Left ventricle myocardium inferior (tissue), 1 donor: ENCODE results near the gene DPYSL5. TPM values are rescaled to one million over a fixed set of nuclear protein-coding genes. Genes with fewer than 3 reads are reported as not detected.

Experiments
- DNase-seq: peaks from one replicate; pipeline ENCODE4 v3.0.0-alpha.2; 2020
- H3K27ac ChIP-seq: fragments of 200-600 bp; replicated peaks from 2 replicates; pipeline ENCODE4 v1.8.0; 2021
- H3K27me3 ChIP-seq: fragments of 200-600 bp; 2 replicates; pipeline ENCODE4 v1.8.0; 2021; ENCODE audit warnings: low read depth
- H3K36me3 ChIP-seq: fragments of 200-600 bp; 2 replicates; pipeline ENCODE4 v1.8.0; 2021
- H3K4me1 ChIP-seq: fragments of 200-600 bp; 2 replicates; pipeline ENCODE4 v1.8.0; 2021
- H3K4me3 ChIP-seq: fragments of 200-600 bp; 2 replicates; pipeline ENCODE4 v1.8.0; 2021; ENCODE audit warnings: mild to moderate bottlenecking, moderate library complexity
- H3K9me3 ChIP-seq: fragments of 200-600 bp; replicated peaks from 2 replicates; pipeline ENCODE4 v1.8.0; 2021
- intact Hi-C: fragments of 100-400 bp; cut with micrococcal nuclease; formaldehyde crosslinking; loops from one replicate; pipeline ENCODE4 v1.11.0; 2022
- total RNA-seq: library from RNA; stranded (reverse); fragmentation: NEBNext Ultra II Directional; extraction: Animal tissue kit (Norgen Biotek cat#: 25700); gene quantifications from one replicate; pipeline ENCODE4 v1.2.1, GENCODE V29; 2021
- TF ChIP-seq, protein P1 (sequence below): fragments of 200-600 bp; IDR thresholded peaks from 2 replicates; pipeline ENCODE4 v1.8.0; 2021; ENCODE audit warnings: antibody characterized with exemption, mild to moderate bottlenecking, borderline replicate concordance
- donor health status: DM: no; HTN: yes; CAD: no; lungs with severe emphysema.

The DPYSL5 gene
- total RNA-seq, 1 donor from 2014 or later, result not detected

DNA sequence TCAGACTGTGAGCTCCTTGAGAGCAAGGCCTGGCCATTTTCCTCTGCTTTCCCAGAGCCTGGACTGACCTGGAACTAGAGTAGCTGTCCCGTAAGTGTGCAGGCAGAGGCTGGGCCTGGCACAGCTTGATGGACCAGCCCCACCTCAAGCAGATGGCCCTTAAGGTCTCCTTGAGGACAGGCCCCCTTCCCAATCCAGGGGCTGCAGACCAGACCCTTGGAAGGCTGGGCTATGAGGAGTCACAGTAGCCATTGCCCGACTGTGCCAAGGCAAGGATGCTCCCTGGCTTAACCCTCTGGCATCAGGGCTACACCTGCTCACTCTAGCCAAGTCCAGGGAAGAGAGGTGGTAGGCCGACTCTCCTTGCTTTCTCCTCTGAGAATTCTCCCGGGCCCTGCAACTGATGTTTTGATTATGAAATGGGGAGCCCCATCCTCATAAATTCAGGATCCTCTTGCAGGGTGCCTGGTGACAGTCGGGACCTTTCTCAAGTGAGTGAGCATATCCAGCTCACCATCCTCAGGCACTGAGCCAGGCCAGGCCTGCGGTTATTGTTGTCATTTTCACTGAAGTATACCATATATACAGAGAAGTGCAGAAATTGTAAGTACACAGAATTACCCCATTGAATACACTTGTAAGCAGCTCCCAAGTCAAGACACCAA, 51.7 kb downstream of the DPYSL5 start:
- intact Hi-C loops, result no loop called here
- no peak overlapping the region for H3K4me3 ChIP-seq

DNA sequence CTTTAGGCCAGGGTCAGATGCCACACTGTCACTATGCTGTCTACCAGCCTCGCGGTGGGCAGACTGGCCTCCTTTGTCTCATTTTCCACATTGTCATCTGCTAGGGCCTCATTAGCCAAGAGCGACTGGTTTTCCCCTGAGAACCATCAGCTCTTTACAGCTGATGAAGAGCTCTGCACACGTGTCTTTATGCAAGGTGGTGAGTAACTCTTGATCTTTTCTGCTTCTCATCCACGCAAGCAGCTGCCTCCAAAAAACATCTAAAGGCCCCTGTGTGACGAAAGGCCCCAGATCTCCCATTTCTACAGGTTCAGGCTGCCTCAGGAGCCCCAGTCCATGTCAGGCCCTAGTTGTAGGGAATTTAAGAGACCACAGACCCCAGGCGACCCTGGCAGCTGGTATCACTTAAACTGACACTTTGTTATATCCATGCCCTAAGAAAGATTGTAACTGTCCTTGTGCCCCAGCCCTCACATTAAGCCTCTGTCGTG, 52.9 kb downstream of the DPYSL5 start:
- H3K27me3 ChIP-seq, result peaks cover 6% of the 10 kb centered on the region
- intact Hi-C loops, result no loop called here

More for the DNA sequence above, 51.7 kb downstream of the DPYSL5 start:
- Histone ChIP-seq H3K9me3 (peaks cover 7% of the 10 kb centered on the region), H3K27ac (no peak overlapping the region), H3K36me3 (no peaks in the 10 kb centered on the region), H3K27me3 (no peaks in the 10 kb centered on the region), H3K4me1 (no peaks in the 10 kb centered on the region)
- DNase-seq, result no peak
- TF ChIP-seq, protein P1, sequence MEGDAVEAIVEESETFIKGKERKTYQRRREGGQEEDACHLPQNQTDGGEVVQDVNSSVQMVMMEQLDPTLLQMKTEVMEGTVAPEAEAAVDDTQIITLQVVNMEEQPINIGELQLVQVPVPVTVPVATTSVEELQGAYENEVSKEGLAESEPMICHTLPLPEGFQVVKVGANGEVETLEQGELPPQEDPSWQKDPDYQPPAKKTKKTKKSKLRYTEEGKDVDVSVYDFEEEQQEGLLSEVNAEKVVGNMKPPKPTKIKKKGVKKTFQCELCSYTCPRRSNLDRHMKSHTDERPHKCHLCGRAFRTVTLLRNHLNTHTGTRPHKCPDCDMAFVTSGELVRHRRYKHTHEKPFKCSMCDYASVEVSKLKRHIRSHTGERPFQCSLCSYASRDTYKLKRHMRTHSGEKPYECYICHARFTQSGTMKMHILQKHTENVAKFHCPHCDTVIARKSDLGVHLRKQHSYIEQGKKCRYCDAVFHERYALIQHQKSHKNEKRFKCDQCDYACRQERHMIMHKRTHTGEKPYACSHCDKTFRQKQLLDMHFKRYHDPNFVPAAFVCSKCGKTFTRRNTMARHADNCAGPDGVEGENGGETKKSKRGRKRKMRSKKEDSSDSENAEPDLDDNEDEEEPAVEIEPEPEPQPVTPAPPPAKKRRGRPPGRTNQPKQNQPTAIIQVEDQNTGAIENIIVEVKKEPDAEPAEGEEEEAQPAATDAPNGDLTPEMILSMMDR, result no peak

DNA sequence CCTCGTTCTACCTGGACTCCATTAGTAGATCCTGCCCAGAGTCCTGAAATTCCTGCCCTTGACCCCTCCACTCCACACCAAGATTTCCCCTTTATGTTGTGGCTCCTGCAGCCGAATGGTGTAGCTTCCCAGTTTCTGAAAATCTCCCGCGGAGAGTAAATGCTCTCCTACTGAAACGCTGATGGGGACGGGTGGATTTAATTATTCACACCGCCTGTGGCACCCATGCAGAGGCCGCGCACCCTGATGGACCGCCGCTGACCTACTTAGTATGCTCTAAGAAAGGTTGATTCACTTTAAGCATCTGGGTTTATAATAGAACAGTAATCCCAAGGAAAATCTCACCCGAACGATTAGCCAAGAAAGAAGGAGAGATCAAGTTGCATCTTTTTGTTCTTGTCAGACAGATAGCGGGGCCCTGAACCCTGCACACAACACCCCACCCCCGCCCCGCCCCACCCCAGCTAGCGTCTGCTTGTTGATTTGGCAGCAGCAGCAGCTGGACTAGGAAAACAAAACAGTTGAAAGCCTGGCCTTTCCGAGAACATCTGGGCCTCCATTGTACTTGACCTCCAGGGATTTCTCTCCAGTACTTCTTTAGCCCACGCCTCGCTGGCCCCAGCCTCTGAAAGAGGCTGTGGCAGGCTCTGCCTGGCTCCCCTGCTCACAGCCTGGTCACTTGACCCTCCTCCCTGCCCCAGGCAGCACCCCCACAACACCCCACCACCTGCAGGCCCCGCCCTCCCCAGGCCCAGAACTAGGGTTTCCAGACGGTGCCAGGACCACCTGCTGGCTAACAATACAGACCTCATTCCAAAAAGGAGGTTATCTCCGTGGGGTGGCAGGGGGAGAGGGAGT, 53.6 kb downstream of the DPYSL5 start:
- no peak overlapping the region for H3K4me3 ChIP-seq
- intact Hi-C loops, result no loop called here
- no peaks in the 10 kb centered on the region for H3K9me3 ChIP-seq
- no peaks in the 10 kb centered on the region for H3K36me3 ChIP-seq
- TF ChIP-seq, protein P1, result no peak
- H3K4me1 ChIP-seq, result no peaks in the 10 kb centered on the region
- no peak overlapping the region for H3K27ac ChIP-seq
- peak; percentile 25 for DNase-seq
- H3K27me3 ChIP-seq, result peaks cover 8% of the 10 kb centered on the region

More for the DNA sequence above, 52.9 kb downstream of the DPYSL5 start:
- Histone ChIP-seq H3K9me3 (no peaks in the 10 kb centered on the region), H3K4me1 (no peaks in the 10 kb centered on the region), H3K36me3 (no peaks in the 10 kb centered on the region), H3K4me3 (no peak overlapping the region), H3K27ac (no peak overlapping the region)
- TF ChIP-seq, protein P1, result no peak
- no peak for DNase-seq

DNA sequence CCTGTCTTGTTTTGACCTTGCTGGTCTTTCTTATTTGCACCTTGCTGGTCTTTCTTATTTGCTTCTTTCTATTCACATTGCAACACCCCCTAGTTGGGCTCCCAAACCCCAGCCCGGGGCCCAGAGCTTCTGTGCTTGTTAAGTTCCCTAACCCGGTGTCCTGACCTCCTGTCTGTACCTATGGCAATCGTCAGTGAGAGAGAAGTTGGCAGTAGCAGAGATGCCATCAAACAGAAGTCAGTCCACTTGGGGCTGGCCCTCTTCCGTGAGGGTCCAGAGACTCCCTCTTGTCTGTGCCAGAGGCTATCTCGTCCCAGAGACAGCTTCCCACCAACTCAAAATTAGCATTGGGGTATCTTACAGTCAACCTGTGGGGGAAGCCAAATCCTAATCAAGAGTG, 55.7 kb downstream of the DPYSL5 start:
- Histone ChIP-seq H3K27ac (no peak overlapping the region), H3K4me3 (no peak overlapping the region), H3K27me3 (peaks cover 21% of the 10 kb centered on the region), H3K4me1 (no peaks in the 10 kb centered on the region), H3K9me3 (no peaks in the 10 kb centered on the region), H3K36me3 (no peaks in the 10 kb centered on the region)
- no peak for DNase-seq
- TF ChIP-seq, protein P1, result no peak
- intact Hi-C loops, result no loop called here

DNA sequence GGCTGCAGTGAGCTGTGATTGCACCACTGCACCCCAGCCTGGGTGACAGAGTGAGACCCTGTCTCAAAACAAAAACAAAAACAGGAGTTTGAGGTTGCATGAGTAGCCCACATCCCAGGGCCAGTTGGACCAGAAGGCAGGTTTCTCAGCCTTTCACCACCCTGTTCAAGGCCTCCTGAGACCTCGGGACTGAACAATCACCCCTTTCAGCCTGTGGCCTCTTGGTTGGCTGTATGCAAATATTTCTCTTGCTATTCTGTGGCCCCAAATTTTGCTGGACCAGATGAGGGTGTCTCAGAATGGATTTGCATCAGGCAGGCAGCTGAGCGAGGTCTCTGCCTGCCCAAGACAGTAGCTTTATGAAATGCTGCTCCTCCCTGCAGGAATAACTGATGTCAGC, 56.9 kb downstream of the DPYSL5 start:
- DNase-seq, result no peak
- intact Hi-C loops, result no loop called here
- Histone ChIP-seq H3K27ac (no peak overlapping the region), H3K4me3 (no peak overlapping the region), H3K36me3 (no peaks in the 10 kb centered on the region), H3K27me3 (peaks cover 31% of the 10 kb centered on the region), H3K4me1 (no peaks in the 10 kb centered on the region), H3K9me3 (no peaks in the 10 kb centered on the region)
- TF ChIP-seq, protein P1, result no peak
